Keratinocyte (primary cell): ENCODE results near the gene DOCK1.

Experiments used
- EZH2 ChIP-seq: IDR thresholded peaks from one replicate; pipeline ENCODE4 v1.6.1; 2012; ENCODE audit warnings: inconsistent platforms, mild to moderate bottlenecking, low read length, moderate library complexity
- TF ChIP-seq, protein P1 (sequence below), 3 experiments: IDR thresholded peaks in 1 of 3; conservative IDR thresholded peaks in 1 of 3; optimal IDR thresholded peaks in 1 of 3; 2 replicates in 2 of 3; 3 replicates in 1 of 3; pipeline versions ENCODE3 to v1.5.1; 2011; ENCODE audit warnings: low read length in 3 of 3, mild to moderate bottlenecking in 3 of 3, moderate library complexity in 2 of 3, control low read depth in 1 of 3, inconsistent platforms in 1 of 3; ENCODE audit not compliant: insufficient read depth in 2 of 3; ENCODE audit errors: extremely low read depth in 1 of 3

- TF ChIP-seq, protein P1, sequence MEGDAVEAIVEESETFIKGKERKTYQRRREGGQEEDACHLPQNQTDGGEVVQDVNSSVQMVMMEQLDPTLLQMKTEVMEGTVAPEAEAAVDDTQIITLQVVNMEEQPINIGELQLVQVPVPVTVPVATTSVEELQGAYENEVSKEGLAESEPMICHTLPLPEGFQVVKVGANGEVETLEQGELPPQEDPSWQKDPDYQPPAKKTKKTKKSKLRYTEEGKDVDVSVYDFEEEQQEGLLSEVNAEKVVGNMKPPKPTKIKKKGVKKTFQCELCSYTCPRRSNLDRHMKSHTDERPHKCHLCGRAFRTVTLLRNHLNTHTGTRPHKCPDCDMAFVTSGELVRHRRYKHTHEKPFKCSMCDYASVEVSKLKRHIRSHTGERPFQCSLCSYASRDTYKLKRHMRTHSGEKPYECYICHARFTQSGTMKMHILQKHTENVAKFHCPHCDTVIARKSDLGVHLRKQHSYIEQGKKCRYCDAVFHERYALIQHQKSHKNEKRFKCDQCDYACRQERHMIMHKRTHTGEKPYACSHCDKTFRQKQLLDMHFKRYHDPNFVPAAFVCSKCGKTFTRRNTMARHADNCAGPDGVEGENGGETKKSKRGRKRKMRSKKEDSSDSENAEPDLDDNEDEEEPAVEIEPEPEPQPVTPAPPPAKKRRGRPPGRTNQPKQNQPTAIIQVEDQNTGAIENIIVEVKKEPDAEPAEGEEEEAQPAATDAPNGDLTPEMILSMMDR (optimal IDR thresholded peaks at IDR 0.05 in 1 of 3, IDR thresholded peaks at IDR 0.05 in 1 of 3, conservative IDR thresholded peaks at IDR 0.05 in 1 of 3; ENCODE audit: extremely low read depth in 1 of 3, insufficient read depth in 2 of 3, low read length in 3 of 3), result no peak
- TF ChIP-seq EZH2, result no peak
Measured at GRCh38 chr10:127133672-127134500, 228.7 kb downstream of the DOCK1 start.
